Endothelial cell of umbilical vein (primary cell): ENCODE results near the gene ABCG5. TPM values are rescaled to one million over a fixed set of nuclear protein-coding genes. Genes with fewer than 3 reads are reported as not detected.
A peak's percentile ranks its signal among the peaks of the same experiment; 100 is the strongest.

Experiments used
- BruUV-seq: library from RNA; stranded (reverse); fragments of 400-500 nt; replicated peaks from 2 replicates; lab custom pipeline; 2021; lab: Mats Ljungman, UMichigan
- CTCF ChIA-PET: fragments of 300-600, 350-600 bp; sonication (Branson Sonifier 250); formaldehyde crosslinking; loops from one replicate; lab custom pipeline; 2021; ENCODE audit warnings: antibody characterized with exemption, inconsistent platforms; lab: Charles Lee
- POLR2A ChIA-PET: fragments of 300-600, 350-600 bp; sonication (Branson Sonifier 250); formaldehyde crosslinking; loops from one replicate; lab custom pipeline; 2021; ENCODE audit warnings: antibody characterized with exemption, inconsistent platforms; lab: Charles Lee
- DNase-seq: peaks from one replicate; pipeline ENCODE4 v3.0.0-alpha.2; 2011; ENCODE audit warnings: low read depth, low spot score
- FAIRE-seq: peaks from 2 replicates; lab custom pipeline; 2011; peaks lifted over from hg19 to GRCh38; lab: Jason Lieb, UNC
- H2AFZ ChIP-seq: 2 replicates; pipeline ENCODE4 v1.6.0; 2012; ENCODE audit warnings: low read depth, low read length, control low read depth, inconsistent platforms
- H3K27ac ChIP-seq: 2 replicates; pipeline ENCODE4 v1.5.1; 2011; ENCODE audit warnings: low read depth, mild to moderate bottlenecking, control low read depth, low read length, moderate library complexity; ENCODE audit not compliant: insufficient read depth
- H3K27me3 ChIP-seq, 2 experiments: 2 replicates each; pipeline versions ENCODE4 v1.6.0 to v1.6.1; 2011; ENCODE audit warnings: low read length in 2 of 2, mixed read lengths in 1 of 2; ENCODE audit not compliant: control insufficient read depth in 2 of 2, insufficient read depth in 2 of 2
- H3K36me3 ChIP-seq, 2 experiments: 2 replicates in 1 of 2; 3 replicates in 1 of 2; pipeline ENCODE4 v1.5.1; 2011; ENCODE audit warnings: low read length in 2 of 2, mild to moderate bottlenecking in 1 of 2, moderate library complexity in 1 of 2; ENCODE audit not compliant: control insufficient read depth in 2 of 2, insufficient read depth in 2 of 2; ENCODE audit errors: extremely low read depth in 1 of 2
- H3K4me1 ChIP-seq: 3 replicates; pipeline ENCODE4 v1.5.1; 2011; ENCODE audit warnings: mild to moderate bottlenecking, low read length; ENCODE audit not compliant: control insufficient read depth, insufficient read depth; ENCODE audit errors: extremely low read depth
- H3K4me2 ChIP-seq: 2 replicates; pipeline ENCODE4 v1.6.1; 2011; ENCODE audit warnings: low read length, control low read depth, mixed read lengths; ENCODE audit not compliant: insufficient read depth
- H3K4me3 ChIP-seq, 3 experiments: fragments of 200-600 bp in 1 of 3; sonication (generic), shearing (Covaris generic) in 1 of 3; replicated peaks in 1 of 3; 2 replicates each; pipeline ENCODE4 v1.5.1; 2011 to 2016; ENCODE audit warnings: control low read depth in 3 of 3, low read length in 3 of 3, mild to moderate bottlenecking in 2 of 3, inconsistent platforms in 1 of 3, low read depth in 1 of 3, moderate library complexity in 1 of 3; ENCODE audit not compliant: insufficient read depth in 1 of 3
- H3K79me2 ChIP-seq: 2 replicates; pipeline ENCODE4 v1.6.0; 2012; ENCODE audit warnings: low read length, inconsistent platforms; ENCODE audit not compliant: control insufficient read depth, insufficient read depth
- H3K9ac ChIP-seq: replicated peaks from 2 replicates; pipeline ENCODE3; 2011; ENCODE audit warnings: low read length, control low read depth; ENCODE audit not compliant: insufficient read depth; ENCODE audit errors: extremely low read depth
- H3K9me1 ChIP-seq: replicated peaks from 3 replicates; pipeline ENCODE4 v1.6.0; 2011; ENCODE audit warnings: mild to moderate bottlenecking, low read length; ENCODE audit not compliant: control insufficient read depth, insufficient read depth; ENCODE audit errors: extremely low read depth
- H3K9me3 ChIP-seq: replicated peaks from 2 replicates; pipeline ENCODE4 v1.5.1; 2012; ENCODE audit warnings: low read length, inconsistent platforms; ENCODE audit not compliant: control insufficient read depth, insufficient read depth
- H4K20me1 ChIP-seq: replicated peaks from 2 replicates; pipeline ENCODE3; 2011; ENCODE audit warnings: mild to moderate bottlenecking, low read length; ENCODE audit not compliant: control insufficient read depth, insufficient read depth; ENCODE audit errors: extremely low read depth
- EZH2 ChIP-seq: IDR thresholded peaks from 2 replicates; pipeline ENCODE4 v1.6.1; 2012; ENCODE audit warnings: borderline replicate concordance, low read depth, mild to moderate bottlenecking, moderate library complexity, low read length, inconsistent platforms; ENCODE audit not compliant: severe bottlenecking
- FOS ChIP-seq: IDR thresholded peaks from 2 replicates; pipeline ENCODE4 v1.6.1; 2011; ENCODE audit warnings: mild to moderate bottlenecking, low read length, moderate library complexity, borderline replicate concordance; ENCODE audit not compliant: insufficient read depth
- GATA2 ChIP-seq: IDR thresholded peaks from 2 replicates; pipeline ENCODE4 v1.7.0; 2011; ENCODE audit warnings: low read depth, mild to moderate bottlenecking, moderate library complexity, mixed read lengths, low read length; ENCODE audit not compliant: insufficient read length, insufficient read depth
- JUN ChIP-seq: IDR thresholded peaks from 2 replicates; pipeline ENCODE4 v1.6.1; 2011; ENCODE audit warnings: borderline replicate concordance, low read depth; ENCODE audit not compliant: insufficient read length, insufficient read depth
- MYC ChIP-seq: IDR thresholded peaks from one replicate; pipeline ENCODE4 v1.6.1; 2011; ENCODE audit warnings: mild to moderate bottlenecking, low read depth, low read length
- POLR2A ChIP-seq: IDR thresholded peaks from 2 replicates; pipeline ENCODE4 v1.6.1; 2012; ENCODE audit warnings: low read depth, mild to moderate bottlenecking, control low read depth, low read length
- POLR2AphosphoS5 ChIP-seq: IDR thresholded peaks from 2 replicates; pipeline ENCODE4 v1.6.1; 2012; ENCODE audit warnings: low read depth, mild to moderate bottlenecking, control low read depth, low read length, moderate library complexity; ENCODE audit not compliant: insufficient read depth
- dilution Hi-C: fragments of 300-500 bp; cut with MboI; formaldehyde crosslinking; loops from one replicate; pipeline ENCODE4 v1.15.0; 2019; ENCODE audit warnings: low sequenced_read_pairs; ENCODE audit not compliant: extremely low pct_ligation_motif_present
- intact Hi-C: fragments of 100-400 bp; cut with micrococcal nuclease; formaldehyde crosslinking; loops from one replicate; pipeline ENCODE4 v1.10.0; 2022
- polyA plus RNA-seq, 4 experiments: library from polyadenylated mRNA; depleted of rRNA in 3 of 4; stranded (reverse) in 3 of 4; unstranded in 1 of 4; fragments of >200 nt; gene quantifications; 2 replicates each; pipeline versions ENCODE4 v1.2.1 to v1.2.3, GENCODE V29; 2011 to 2012; ENCODE audit warnings: missing spikeins in 1 of 4
- total RNA-seq: library from RNA; stranded (reverse); gene quantifications from 2 replicates; pipeline ENCODE4 v1.2.3, GENCODE V29; 2021
- TF ChIP-seq, protein P1 (sequence below), 2 donors: IDR thresholded peaks; 1 replicate in 1 of 2; 2 replicates in 1 of 2; pipeline ENCODE4 v1.5.1; 2011; ENCODE audit warnings: low read length in 2 of 2, mild to moderate bottlenecking in 2 of 2, moderate library complexity in 2 of 2, control low read depth in 1 of 2, inconsistent platforms in 1 of 2, low read depth in 1 of 2; ENCODE audit not compliant: insufficient read depth in 1 of 2; ENCODE audit errors: extremely low read depth in 1 of 2
- TF ChIP-seq, protein P2 (sequence below): IDR thresholded peaks from 2 replicates; pipeline ENCODE4 v1.6.1; 2011; ENCODE audit not compliant: insufficient read depth, insufficient read length

The ABCG5 gene
- total and polyA plus RNA-seq, 2 donors (not counting 3 experiments of a cell fraction or from before 2014, with no cell fraction given): not detected

DNA sequence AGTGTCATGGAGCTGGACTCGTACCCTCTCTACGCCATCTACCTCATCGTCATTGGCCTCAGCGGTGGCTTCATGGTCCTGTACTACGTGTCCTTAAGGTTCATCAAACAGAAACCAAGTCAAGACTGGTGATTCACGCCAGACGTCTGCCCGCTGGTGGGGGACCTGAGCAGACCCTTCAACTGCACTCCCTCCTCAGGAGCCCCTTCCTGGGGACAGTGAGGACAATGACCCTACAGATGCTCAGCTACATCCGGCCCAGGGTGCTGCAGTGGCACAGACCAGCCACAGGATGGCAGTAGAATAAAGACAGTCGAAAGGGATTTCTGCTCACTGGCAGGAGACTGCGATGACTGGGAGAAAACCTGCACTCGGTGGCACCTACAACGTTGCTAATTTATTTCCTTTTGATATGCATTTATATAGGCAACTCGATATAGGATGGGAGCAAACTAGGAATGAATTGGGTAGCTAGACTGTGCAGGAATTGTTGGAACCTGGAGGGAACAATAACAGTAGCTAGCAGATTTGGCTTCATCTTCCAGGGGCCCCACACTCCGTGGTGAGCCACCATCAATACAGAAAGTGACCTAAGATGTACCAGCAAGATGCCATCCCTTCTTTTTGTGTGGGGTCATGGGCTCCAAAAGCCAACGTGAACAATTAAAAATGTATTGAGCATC, 39.3 kb upstream of the ABCG5 start:
- dilution Hi-C loops (no loop called here), intact Hi-C loops (loop anchor here (1.0 to 10.0 kb wide), 2 partner anchors 266 to 1077 kb away; no protein-coding TSS in a partner anchor)
- Histone ChIP-seq H3K9me1 (no peaks in the 10 kb centered on the region), H3K4me1 (no peaks in the 10 kb centered on the region), H3K27me3 (peaks cover 0 to 2% of the 10 kb centered on the region in 2 experiments), H3K27ac (no peak overlapping the region), H3K9ac (no peak overlapping the region), H3K4me2 (no peak overlapping the region), H4K20me1 (no peaks in the 10 kb centered on the region), H3K79me2 (no peaks in the 10 kb centered on the region), H2AFZ (no peak overlapping the region), H3K36me3 (no peaks in the 10 kb centered on the region), H3K4me3 (no peak overlapping the region), H3K9me3 (no peaks in the 10 kb centered on the region)
- ChIA-PET POLR2A (no interaction called here), CTCF (interaction anchor here (0.6 to 1.4 kb wide), 21 partner anchors 10 to 1077 kb away, joined by 3 to 11 read pairs (median 4); no protein-coding TSS in a partner anchor)
- peak; percentile 88 for FAIRE-seq
- peak; percentile 59 for DNase-seq
- BruUV-seq: no TSS peak
- TF ChIP-seq, protein P1, sequence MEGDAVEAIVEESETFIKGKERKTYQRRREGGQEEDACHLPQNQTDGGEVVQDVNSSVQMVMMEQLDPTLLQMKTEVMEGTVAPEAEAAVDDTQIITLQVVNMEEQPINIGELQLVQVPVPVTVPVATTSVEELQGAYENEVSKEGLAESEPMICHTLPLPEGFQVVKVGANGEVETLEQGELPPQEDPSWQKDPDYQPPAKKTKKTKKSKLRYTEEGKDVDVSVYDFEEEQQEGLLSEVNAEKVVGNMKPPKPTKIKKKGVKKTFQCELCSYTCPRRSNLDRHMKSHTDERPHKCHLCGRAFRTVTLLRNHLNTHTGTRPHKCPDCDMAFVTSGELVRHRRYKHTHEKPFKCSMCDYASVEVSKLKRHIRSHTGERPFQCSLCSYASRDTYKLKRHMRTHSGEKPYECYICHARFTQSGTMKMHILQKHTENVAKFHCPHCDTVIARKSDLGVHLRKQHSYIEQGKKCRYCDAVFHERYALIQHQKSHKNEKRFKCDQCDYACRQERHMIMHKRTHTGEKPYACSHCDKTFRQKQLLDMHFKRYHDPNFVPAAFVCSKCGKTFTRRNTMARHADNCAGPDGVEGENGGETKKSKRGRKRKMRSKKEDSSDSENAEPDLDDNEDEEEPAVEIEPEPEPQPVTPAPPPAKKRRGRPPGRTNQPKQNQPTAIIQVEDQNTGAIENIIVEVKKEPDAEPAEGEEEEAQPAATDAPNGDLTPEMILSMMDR (IDR thresholded peaks at IDR 0.05; ENCODE audit: extremely low read depth in 1 of 2, insufficient read depth in 1 of 2, low read depth in 1 of 2, low read length in 2 of 2): peak; percentile 87 to 89
- no peak for TF ChIP-seq JUN

DNA sequence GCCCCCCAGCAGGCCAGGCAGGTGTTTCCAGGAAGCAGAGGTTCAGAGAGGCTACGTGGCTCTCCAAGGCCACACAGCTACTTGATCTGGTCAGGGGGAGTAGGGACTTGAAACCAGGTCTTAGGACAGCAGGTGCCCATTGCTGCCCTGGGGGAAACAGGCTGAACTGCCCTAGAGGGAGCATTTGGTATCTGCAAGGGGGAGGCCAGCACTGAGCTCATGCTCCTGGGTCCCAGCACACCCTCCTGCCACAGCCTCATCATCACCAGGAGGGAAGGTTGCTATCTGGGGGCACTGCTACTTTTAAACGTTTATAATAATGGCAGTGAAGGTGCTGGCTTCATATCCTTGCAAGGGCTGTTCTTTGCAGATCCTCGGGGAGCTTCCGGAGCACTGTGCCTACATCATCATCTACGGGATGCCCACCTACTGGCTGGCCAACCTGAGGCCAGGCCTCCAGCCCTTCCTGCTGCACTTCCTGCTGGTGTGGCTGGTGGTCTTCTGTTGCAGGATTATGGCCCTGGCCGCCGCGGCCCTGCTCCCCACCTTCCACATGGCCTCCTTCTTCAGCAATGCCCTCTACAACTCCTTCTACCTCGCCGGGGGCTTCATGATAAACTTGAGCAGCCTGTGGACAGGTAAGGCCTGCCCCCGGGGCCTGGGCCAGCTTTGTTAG, 36.3 kb upstream of the ABCG5 start:
- Histone ChIP-seq H3K9me3 (no peaks in the 10 kb centered on the region), H3K4me3 (no peak overlapping the region), H3K4me2 (no peak overlapping the region), H3K27ac (no peak overlapping the region), H4K20me1 (no peaks in the 10 kb centered on the region), H3K9ac (no peak overlapping the region), H2AFZ (no peak overlapping the region), H3K9me1 (no peaks in the 10 kb centered on the region), H3K36me3 (no peaks in the 10 kb centered on the region), H3K27me3 (peaks cover 4 to 6% of the 10 kb centered on the region in 2 experiments), H3K79me2 (no peaks in the 10 kb centered on the region), H3K4me1 (no peaks in the 10 kb centered on the region)
- no peak for TF ChIP-seq POLR2A
- TF ChIP-seq, protein P1 (IDR thresholded peaks at IDR 0.05; ENCODE audit: extremely low read depth in 1 of 2, insufficient read depth in 1 of 2, low read depth in 1 of 2, low read length in 2 of 2): no peak
- no peak for TF ChIP-seq POLR2AphosphoS5
- no peak for TF ChIP-seq EZH2
- TF ChIP-seq MYC: no peak
- no peak for TF ChIP-seq FOS
- TF ChIP-seq JUN: no peak
- no peak for TF ChIP-seq GATA2
- TF ChIP-seq, protein P2, sequence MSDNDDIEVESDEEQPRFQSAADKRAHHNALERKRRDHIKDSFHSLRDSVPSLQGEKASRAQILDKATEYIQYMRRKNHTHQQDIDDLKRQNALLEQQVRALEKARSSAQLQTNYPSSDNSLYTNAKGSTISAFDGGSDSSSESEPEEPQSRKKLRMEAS: no peak
- DNase-seq (no peak), FAIRE-seq (no peak)
- dilution Hi-C loops: no loop called here
- ChIA-PET CTCF (interaction anchor here (0.7 kb wide), 1 partner anchor 270 kb away, joined by 3 read pairs; no protein-coding TSS in a partner anchor), POLR2A (no interaction called here)
- intact Hi-C loops: loop anchor here (10.0 kb wide), 1 partner anchor 1080 kb away; no protein-coding TSS in a partner anchor
- BruUV-seq: no TSS peak
